Activated naive CD4-positive, alpha-beta T cell treated with anti-CD3 and anti-CD28 coated beads, Interleukin-2, amount 50 U/mL, for 16 hours (primary cell): ENCODE measurements around the gene CCNJL.

Experiments
- DNase-seq: peaks from one replicate; pipeline ENCODE4 v3.0.0-alpha.2; 2020

Gene CCNJL

DNA sequence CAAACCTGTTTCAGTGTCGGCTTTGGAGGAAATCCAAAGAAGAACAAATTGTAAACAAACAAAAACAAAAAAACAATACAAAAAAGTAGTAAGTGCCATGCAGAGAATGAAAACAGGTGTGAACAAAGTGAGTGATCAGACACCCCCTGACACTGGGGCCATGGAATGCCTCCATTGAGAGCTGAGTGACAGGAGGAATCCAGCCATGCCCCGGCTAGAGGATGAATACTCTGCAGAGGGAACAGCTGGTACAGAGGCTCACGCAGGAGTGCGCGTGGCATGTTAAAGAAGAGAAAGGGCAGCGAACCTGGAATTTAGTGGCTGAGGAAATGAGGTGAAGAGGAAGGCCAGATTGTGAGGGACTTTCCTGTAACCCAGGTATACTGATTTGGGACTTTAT, 15.5 kb upstream of the CCNJL start:
- DNase-seq = no peak

DNA sequence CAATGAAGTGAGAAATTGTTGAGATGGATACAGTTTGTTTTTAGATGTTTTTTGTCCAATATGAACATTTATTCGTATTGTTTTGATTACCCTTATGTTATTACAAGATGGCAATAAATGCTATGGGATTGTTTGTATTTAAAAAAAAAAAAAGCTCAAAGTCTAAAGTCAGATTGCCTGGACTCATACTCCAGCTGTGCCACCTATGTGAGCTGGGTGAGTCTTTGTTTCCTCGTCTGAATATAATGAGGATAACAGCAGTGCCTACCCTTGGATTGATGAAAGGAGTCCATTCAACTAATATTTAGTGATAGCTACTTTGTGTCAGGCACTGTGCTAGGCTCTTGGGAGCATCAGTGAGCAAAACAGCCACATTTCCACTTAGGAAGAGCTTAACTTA, 14.6 kb upstream of the CCNJL start:
- DNase-seq = no peak

DNA sequence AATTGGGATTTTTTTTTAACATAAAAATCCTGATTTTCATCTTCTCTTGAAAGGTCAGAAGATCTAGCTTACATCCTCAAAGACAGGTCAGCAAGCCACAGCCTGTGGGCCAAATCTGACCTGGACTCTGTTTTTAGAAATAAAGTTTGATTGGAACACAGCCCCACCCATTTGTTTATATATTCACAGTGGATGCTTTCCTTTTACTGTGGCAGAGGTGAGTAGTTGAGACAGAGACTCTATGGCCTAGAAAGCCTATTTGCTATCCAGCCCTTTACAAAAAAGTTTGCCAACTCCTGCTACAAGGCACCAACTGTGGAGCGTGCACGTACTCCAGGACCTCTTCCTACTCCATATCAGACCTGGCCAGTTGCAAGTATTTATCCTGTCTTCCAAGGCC, 13.4 kb upstream of the CCNJL start:
- no peak for DNase-seq

GRCh38 chr5:160324886-160325285, 12.5 kb upstream of the CCNJL start:
- DNase-seq = no peak

GRCh38 chr5:160318409-160318808, 6.0 kb upstream of the CCNJL start:
- no peak for DNase-seq

DNA sequence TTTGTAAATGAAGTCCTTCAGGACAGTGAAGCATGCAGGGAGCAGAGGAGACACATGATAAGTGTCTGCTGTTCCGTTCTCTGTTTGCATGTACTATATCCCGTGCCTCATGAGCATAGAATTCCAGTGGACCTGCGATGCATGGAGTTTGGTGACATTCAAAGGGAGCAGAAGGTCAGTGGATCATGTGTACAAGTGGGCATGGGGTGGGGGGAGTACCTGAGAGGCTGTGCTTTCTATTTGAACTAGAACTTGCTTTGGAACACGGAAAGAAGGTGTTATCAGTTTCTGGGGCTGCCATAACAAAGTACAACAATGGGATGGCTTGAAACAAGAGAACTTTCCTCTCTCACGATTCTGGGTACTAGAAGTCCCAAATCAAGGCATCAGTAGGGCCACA, 5.1 kb upstream of the CCNJL start:
- no peak for DNase-seq

- DNase-seq = no peak
Measured at GRCh38 chr5:160315968-160316367, 3.6 kb upstream of the CCNJL start.

- no peak for DNase-seq
Measured at GRCh38 chr5:160312960-160313727, 780 bp upstream of the CCNJL start.

- no peak for DNase-seq
Measured at GRCh38 chr5:160311491-160312133, 752 bp downstream of the CCNJL start.

DNA sequence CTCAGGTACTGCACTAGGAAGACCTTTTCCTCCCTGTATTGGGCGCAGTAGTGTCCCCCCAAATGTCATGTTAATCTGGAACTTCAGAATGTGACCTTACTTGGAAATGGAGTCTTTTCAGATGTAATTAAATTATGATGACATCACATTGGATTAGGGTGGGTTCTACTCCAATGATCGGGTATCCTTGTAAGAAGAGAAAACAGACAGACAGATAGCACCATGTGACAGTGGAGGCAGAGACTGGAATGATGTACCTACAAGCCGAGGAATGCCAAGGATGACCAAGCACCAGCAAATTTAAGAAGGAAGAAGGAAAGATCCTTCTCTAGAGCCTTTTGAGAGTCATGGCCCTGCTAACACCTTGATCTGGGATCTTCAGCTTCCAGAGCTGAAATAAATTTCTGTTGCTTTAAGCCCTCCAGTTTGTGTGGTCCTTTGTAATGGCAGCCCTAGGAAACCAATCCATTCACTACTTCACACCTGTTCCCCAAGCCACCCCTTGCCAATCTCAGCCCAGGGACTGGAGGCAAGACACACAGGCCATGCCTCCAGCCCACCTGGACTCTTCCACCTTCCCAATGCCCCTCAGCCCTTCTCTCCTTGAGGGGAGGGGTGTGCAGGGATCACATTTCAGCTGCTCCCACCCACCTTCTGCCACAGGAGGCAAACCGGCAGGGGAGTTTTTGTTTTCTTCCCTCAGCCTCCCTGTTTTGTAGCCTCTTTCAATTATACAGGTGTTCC, 1.6 kb downstream of the CCNJL start:
- no peak for DNase-seq

GRCh38 chr5:160310140-160310539, 2.2 kb downstream of the CCNJL start:
- DNase-seq = no peak

- no peak for DNase-seq
Measured at GRCh38 chr5:160306696-160307095, 5.7 kb downstream of the CCNJL start.

DNA sequence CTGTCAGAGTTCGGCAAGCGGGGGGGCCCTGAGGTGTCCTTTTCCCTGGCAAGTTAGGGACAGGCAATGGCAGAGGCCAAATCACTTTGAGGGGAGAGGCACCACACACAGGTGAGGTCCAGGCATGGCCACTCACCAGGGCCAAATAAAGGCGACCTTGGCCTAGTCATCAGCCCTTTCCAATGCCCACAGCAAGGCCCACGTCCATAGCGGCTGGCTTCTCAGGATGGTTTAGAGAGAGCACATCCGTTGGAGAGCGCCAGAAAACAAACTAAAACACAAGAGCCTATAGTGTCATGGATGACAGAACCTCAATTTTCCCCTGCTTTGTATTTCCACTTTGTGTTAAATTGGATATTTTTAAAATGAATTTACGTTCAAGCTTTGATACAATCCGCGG, 7.0 kb downstream of the CCNJL start:
- DNase-seq = no peak

DNA sequence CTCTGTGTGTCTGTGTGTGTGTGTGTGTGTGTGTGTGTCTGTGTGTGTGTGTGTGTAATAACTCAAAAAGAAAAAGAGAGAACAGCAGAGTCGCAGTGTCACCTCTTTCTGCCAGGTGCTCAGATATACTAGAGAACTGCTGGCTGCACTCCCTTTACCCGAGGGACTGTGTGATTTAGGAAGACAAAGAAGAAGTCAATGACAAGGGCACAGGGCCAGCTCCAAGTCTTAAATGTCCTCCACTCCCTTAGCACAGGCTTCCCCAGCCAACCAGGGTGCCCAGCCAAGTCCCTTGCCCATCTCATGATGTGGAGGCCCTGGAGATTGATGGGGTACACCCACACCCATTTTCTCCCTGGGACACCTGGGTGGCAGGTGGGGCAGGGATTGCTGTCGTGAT, 8.7 kb downstream of the CCNJL start:
- no peak for DNase-seq

DNA sequence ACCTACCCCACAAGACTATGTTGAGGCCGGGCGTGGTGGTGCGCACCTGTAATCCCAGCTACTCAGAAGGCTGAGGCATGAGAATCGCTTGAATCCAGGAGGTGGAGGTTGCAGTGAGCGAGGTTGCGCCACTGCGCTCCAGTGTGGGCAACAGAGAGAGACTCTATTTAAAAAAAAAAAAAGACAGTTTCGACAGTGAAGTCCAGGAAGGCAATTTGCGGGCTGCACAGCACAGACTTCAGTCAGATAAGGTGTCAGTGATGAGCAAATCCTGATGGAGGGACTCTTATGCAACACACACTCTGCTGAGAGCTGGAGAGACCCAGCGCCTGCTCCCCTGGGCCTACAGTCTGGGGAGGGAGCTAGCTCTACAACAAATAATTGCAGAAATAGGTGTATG, 14.2 kb downstream of the CCNJL start:
- DNase-seq = no peak

DNA sequence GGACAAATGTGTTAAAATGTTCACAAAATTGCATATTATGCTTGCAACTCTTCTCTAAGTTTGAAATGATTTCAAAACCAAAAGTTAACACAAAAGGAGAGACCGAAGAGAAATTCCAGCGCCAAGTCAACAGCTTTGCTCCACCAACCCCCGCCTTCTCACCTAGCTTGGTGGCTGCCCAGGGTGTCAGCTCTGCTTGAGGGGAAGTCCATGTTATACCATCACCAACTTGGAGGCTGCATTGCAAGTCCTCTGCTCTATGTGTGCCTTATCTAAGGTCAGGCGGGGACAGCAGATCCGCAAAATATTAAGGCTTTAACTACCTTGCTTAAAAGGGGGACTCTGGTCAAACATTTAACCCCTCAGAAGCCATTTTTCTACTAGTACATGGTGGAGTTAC, 14.6 kb downstream of the CCNJL start:
- no peak for DNase-seq

DNA sequence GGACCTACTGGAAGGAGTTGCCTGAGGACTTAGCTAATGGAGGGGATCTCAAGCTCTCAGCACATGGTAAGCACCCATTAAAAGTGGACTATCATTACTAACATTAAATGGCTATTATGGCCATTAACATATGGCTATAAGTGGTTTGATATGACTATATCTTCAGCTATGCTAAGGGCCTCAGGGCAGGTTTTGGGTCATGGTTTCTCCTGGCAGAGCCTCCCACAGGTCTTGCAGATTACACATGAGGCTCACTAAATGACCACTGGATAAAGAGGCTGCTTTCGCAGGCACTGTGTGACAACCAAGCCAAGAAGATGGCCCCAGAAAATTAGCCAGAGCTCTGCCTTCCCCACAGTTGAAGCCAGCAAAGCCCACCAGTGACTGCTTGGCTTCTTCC, 15.4 kb downstream of the CCNJL start:
- DNase-seq = no peak

DNA sequence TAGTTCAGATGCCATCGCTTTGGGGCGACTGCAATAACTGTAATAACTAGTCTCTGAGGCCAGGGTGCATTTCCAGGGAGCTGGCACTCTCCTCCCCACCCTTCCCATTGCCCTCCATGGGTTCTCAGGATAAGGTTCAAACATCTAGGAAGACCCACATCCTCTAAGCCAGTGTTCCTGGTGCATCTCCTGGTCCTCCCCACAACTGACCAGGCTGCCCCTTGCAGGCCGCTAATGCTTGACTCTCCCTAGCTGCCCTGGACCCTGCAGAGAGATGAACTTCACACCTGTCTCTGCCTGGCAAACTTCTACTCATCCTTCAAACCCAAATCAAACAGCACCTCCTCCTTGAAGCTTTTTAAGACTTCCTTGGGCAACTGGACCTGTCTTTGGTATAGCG, 15.9 kb downstream of the CCNJL start:
- DNase-seq = no peak

GRCh38 chr5:160293901-160294561, 18.3 kb downstream of the CCNJL start:
- DNase-seq = no peak

- DNase-seq = no peak
Measured at GRCh38 chr5:160293386-160293785, 19.0 kb downstream of the CCNJL start.

GRCh38 chr5:160291467-160291866, 20.9 kb downstream of the CCNJL start:
- no peak for DNase-seq

DNA sequence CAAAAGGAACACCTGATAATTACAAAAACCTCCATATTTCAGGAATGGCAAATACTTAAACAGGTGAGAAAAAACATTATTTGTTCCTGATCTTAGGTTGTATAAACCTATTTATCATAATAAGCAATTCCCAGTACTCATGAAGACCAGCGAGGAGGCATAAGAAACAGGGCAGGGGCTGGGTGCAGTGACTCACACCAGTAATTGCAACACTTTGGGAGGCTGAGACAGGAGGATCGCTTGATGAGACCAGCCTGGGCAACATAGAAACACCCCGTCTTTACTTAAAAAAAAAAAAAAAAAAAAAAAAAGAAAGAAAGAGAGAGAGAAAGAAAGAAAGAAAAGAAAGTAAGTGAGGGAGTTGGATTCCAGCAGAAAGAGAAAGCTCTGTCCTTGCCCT, 21.6 kb downstream of the CCNJL start:
- DNase-seq = no peak

DNA sequence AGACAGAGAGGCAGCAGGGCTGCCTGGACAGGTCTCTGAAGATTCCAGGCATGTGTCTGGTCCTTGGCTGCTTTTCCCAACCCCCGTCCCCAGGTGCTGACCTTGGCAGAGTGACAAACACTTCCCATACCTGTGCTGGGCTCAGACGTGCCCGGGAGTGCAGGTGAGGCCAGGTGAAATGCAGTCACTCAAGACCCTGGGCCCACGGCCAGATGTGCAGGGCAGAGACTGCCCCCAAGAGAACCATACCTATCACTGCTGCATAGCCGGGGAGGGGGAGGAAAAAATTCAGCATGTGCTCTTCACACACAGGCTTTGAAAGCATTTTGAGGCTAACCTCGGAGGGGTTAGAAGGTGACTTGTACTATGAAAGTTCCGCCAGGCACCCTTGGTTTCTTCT, 22.6 kb downstream of the CCNJL start:
- no peak for DNase-seq

DNA sequence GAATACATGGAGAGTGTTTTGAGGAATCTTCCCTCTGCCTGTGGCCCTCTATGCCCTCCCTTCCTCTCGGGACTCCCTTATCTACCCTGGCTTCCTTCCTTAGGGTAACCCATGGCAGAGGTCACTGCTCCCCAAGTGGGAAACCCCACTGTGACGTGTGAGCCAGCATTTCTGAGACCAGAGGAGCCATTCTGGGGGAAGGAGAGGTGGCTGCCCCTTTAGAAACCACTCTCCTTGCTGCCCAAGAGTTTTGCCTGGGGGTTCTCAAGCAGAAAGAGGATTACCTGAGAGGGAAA, 23.1 kb downstream of the CCNJL start:
- DNase-seq = no peak
